Natural killer cell (primary cell): ENCODE results near the gene NDUFC1. TPM values are rescaled to one million over a fixed set of nuclear protein-coding genes. Genes with fewer than 3 reads are reported as not detected.

Experiments used
- ATAC-seq, 3 donors: fragments of 150-1000 bp in 2 of 3; fragments of 200-7000 bp in 1 of 3; cut with Tn5 transposase; 1 replicate in 1 of 3; 2 replicates in 2 of 3; pipeline ENCODE4 v1.10.0; 2021; ENCODE audit warnings: mild to moderate bottlenecking in 2 of 3, moderate library complexity in 2 of 3
- DNase-seq, 2 donors: peaks; one replicate each; pipeline versions ENCODE4 v3.0.0 to v3.0.0-alpha.2; 2013 to 2021; ENCODE audit warnings: mixed read lengths in 1 of 2
- H3K27ac ChIP-seq: one replicate; pipeline ENCODE4 v1.5.1; 2013; ENCODE audit warnings: mild to moderate bottlenecking, low read length
- H3K27me3 ChIP-seq: one replicate; pipeline ENCODE4 v1.6.1; 2013; ENCODE audit warnings: low read length; ENCODE audit not compliant: control insufficient read depth, insufficient read depth
- H3K36me3 ChIP-seq: one replicate; pipeline ENCODE4 v1.6.1; 2013; ENCODE audit warnings: low read length; ENCODE audit not compliant: control insufficient read depth, insufficient read depth
- H3K4me1 ChIP-seq: one replicate; pipeline ENCODE4 v1.6.1; 2013; ENCODE audit warnings: low read length; ENCODE audit not compliant: control insufficient read depth, insufficient read depth
- H3K4me3 ChIP-seq: one replicate; pipeline ENCODE4 v1.5.1; 2013; ENCODE audit warnings: low read length
- H3K9me3 ChIP-seq: one replicate; pipeline ENCODE4 v1.6.1; 2013; ENCODE audit warnings: low read length; ENCODE audit not compliant: control insufficient read depth, insufficient read depth
- H3K27ac Mint-ChIP-seq, 2 donors: one replicate each; pipeline ENCODE4 v1.8.0; 2022; ENCODE audit warnings: mild to moderate bottlenecking in 2 of 2, mixed read lengths in 2 of 2, moderate library complexity in 1 of 2
- H3K27me3 Mint-ChIP-seq, 2 donors: one replicate each; pipeline ENCODE4 v1.8.0; 2022; ENCODE audit warnings: low read depth in 2 of 2, mixed read lengths in 2 of 2
- H3K36me3 Mint-ChIP-seq: one replicate; pipeline ENCODE4 v1.8.0; 2022; ENCODE audit warnings: mixed read lengths
- H3K4me1 Mint-ChIP-seq, 2 donors: one replicate each; pipeline ENCODE4 v1.8.0; 2022; ENCODE audit warnings: mixed read lengths in 2 of 2
- H3K4me3 Mint-ChIP-seq: one replicate; pipeline ENCODE4 v1.8.0; 2022; ENCODE audit warnings: mild to moderate bottlenecking, moderate library complexity, mixed read lengths
- H3K9me3 Mint-ChIP-seq, 2 donors: one replicate each; pipeline ENCODE4 v1.8.0; 2022; ENCODE audit warnings: mixed read lengths in 2 of 2
- CTCF ChIP-seq: fragments of 200-600 bp; IDR thresholded peaks from one replicate; pipeline ENCODE4 v1.8.0; 2022; ENCODE audit warnings: antibody characterized with exemption
- WGBS: methylation state at CpG from one replicate; pipeline ENCODE4 v1.1.7; 2013; ENCODE audit warnings: missing lambda C conversion rate; ENCODE audit not compliant: insufficient coverage; 5-methylcytosine and 5-hydroxymethylcytosine counted together
- intact Hi-C: fragments of 100-400 bp; cut with micrococcal nuclease; formaldehyde crosslinking; loops from one replicate; pipeline ENCODE4 v1.14.2; 2022
- total RNA-seq, 4 donors: library from RNA; stranded (reverse); fragments of 120-200 nt in 1 of 4; gene quantifications; one replicate each; pipeline versions ENCODE4 v1.2.3 to v1.2.4, GENCODE V29; 2013 to 2022

Gene NDUFC1
- total RNA-seq, 3 donors from 2014 or later (not counting 1 experiment from before 2014, with no cell fraction given): 14.0 to 15.8 (median 14.3) TPM

DNA sequence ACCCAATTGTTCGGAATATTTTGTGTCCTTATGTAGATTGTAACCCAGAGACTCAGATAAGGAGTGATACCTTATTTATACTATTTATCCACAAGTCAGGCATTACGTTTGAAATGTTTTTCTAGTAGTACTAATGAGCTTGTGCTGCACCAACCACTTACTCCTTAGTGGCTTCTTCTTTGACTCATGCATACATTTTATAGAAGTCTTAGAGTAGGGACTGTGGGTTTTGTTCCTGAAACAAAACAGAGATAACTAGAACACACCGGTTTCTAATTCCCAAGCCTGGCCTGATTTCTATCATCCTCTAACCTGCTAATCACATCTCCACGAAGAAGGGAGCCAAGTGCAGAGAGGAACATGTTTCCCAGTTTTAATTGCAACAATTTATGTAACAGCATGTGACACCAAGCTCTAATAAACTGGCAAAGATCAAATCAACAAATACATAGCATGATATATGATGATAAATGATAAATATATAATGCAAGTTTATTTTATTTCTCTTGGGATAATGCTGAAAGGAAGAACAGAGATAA, 54.5 kb downstream of the NDUFC1 start:
- Mint-ChIP-seq H3K36me3 (no peaks in the 10 kb centered on the region), H3K9me3 (no peaks in the 10 kb centered on the region), H3K27ac (no peak overlapping the region), H3K4me3 (no peak overlapping the region), H3K27me3 (no peaks in the 10 kb centered on the region), H3K4me1 (no peaks in the 10 kb centered on the region)
- H3K4me3 ChIP-seq: no peak overlapping the region
- H3K27ac ChIP-seq: no peak overlapping the region
- 81% methylated on average over 2 of the region's 4 CpGs for WGBS
- ATAC-seq: no peak
- H3K27me3 ChIP-seq: no peaks in the 10 kb centered on the region
- no peak for DNase-seq
- intact Hi-C loops: no loop called here
- H3K9me3 ChIP-seq: no peaks in the 10 kb centered on the region
- no peak for TF ChIP-seq CTCF
- H3K36me3 ChIP-seq: no peaks in the 10 kb centered on the region
- H3K4me1 ChIP-seq: no peaks in the 10 kb centered on the region

GRCh38 chr4:139247241-139247640, 55.0 kb downstream of the NDUFC1 start:
- intact Hi-C loops: no loop called here
- no peaks in the 10 kb centered on the region for H3K36me3 Mint-ChIP-seq
- H3K9me3 ChIP-seq: no peaks in the 10 kb centered on the region

DNA sequence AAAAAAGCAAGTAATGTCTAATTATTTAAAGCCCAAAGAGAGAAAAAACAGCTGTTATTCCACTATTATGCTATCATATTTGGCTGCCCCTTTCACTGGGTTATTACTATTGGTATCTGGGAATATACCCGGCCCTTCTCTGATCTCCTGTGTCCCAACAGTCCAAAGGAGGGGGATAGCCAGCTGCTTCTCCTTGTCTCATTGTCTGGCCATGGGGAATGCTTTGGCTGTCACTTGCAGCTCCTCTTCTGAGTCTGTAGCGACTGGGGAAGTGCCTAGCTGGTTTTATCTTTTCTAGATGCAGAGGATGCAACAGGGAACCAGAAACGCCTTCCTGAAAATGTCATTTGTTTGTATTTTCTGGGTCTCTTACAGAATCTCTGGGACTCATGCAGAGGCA, 56.1 kb downstream of the NDUFC1 start:
- Mint-ChIP-seq H3K36me3 (no peaks in the 10 kb centered on the region), H3K4me1 (no peaks in the 10 kb centered on the region), H3K9me3 (no peaks in the 10 kb centered on the region), H3K4me3 (no peak overlapping the region), H3K27me3 (no peaks in the 10 kb centered on the region), H3K27ac (no peak overlapping the region)
- TF ChIP-seq CTCF: no peak
- Histone ChIP-seq H3K27me3 (no peaks in the 10 kb centered on the region), H3K4me1 (no peaks in the 10 kb centered on the region), H3K36me3 (no peaks in the 10 kb centered on the region), H3K4me3 (no peak overlapping the region), H3K9me3 (no peaks in the 10 kb centered on the region), H3K27ac (no peak overlapping the region)
- ATAC-seq (no peak), DNase-seq (no peak)
- intact Hi-C loops: no loop called here
- 87% methylated on average over 3 of the region's 3 CpGs for WGBS

More at GRCh38 chr4:139247241-139247640, 55.0 kb downstream of the NDUFC1 start:
- Histone ChIP-seq H3K4me3 (no peak overlapping the region), H3K36me3 (no peaks in the 10 kb centered on the region), H3K27me3 (no peaks in the 10 kb centered on the region), H3K27ac (no peak overlapping the region), H3K4me1 (no peaks in the 10 kb centered on the region)
- H3K27ac Mint-ChIP-seq: no peak overlapping the region
- DNase-seq: no peak
- TF ChIP-seq CTCF: no peak
- H3K27me3 Mint-ChIP-seq: no peaks in the 10 kb centered on the region
- no peak for ATAC-seq
- no peak overlapping the region for H3K4me3 Mint-ChIP-seq
- no peaks in the 10 kb centered on the region for H3K9me3 Mint-ChIP-seq
- H3K4me1 Mint-ChIP-seq: no peaks in the 10 kb centered on the region

GRCh38 chr4:139245590-139245989, 56.7 kb downstream of the NDUFC1 start:
- Histone ChIP-seq H3K36me3 (no peaks in the 10 kb centered on the region), H3K4me1 (no peaks in the 10 kb centered on the region), H3K9me3 (no peaks in the 10 kb centered on the region), H3K27ac (no peak overlapping the region), H3K4me3 (no peak overlapping the region), H3K27me3 (no peaks in the 10 kb centered on the region)
- no peak for ATAC-seq
- Mint-ChIP-seq H3K4me1 (no peaks in the 10 kb centered on the region), H3K36me3 (no peaks in the 10 kb centered on the region), H3K4me3 (no peak overlapping the region), H3K9me3 (no peaks in the 10 kb centered on the region), H3K27me3 (no peaks in the 10 kb centered on the region), H3K27ac (no peak overlapping the region)
- TF ChIP-seq CTCF: no peak
- 100% methylated on average over 1 of the region's 1 CpG for WGBS
- no peak for DNase-seq
- intact Hi-C loops: no loop called here
